HG03196 (cell line): ENCODE results near the gene C21orf58.

Experiments used
- ATAC-seq: cut with Tn5 transposase; IDR thresholded peaks from one replicate; pipeline ENCODE4 v1.9.1; 2021; ENCODE audit not compliant: unreplicated experiment

The C21orf58 gene

GRCh38 chr21:46297338-46298271 lies 26.1 kb downstream of the C21orf58 start:
- no peak for ATAC-seq

GRCh38 chr21:46295996-46296752 lies 27.5 kb downstream of the C21orf58 start:
- no peak for ATAC-seq

GRCh38 chr21:46295177-46295770 lies 28.4 kb downstream of the C21orf58 start:
- ATAC-seq = no peak

- ATAC-seq = no peak
Observed at GRCh38 chr21:46294647-46295176, 29.0 kb downstream of the C21orf58 start.

GRCh38 chr21:46291561-46291960 lies 32.1 kb downstream of the C21orf58 start:
- no peak for ATAC-seq

- ATAC-seq = no peak
Observed at GRCh38 chr21:46289655-46290179, 34.0 kb downstream of the C21orf58 start.

GRCh38 chr21:46287541-46287940 lies 36.1 kb downstream of the C21orf58 start:
- no peak for ATAC-seq

- no peak for ATAC-seq
Observed at GRCh38 chr21:46286648-46287002, 37.0 kb downstream of the C21orf58 start.

- peak; percentile 84 for ATAC-seq
Observed at GRCh38 chr21:46285761-46286647, 37.7 kb downstream of the C21orf58 start, which contains the start of gene YBEY. Gene YBEY (plus strand): TSS chr21:46286342. CDS start chr21:46286914, 572 bp downstream.

- ATAC-seq = no peak
Observed at GRCh38 chr21:46285206-46285661, 38.4 kb downstream of the C21orf58 start, which contains the start of gene MCM3AP. Gene MCM3AP (minus strand): TSS chr21:46285611. CDS start chr21:46285286, 325 bp downstream.

- ATAC-seq = no peak
Observed at GRCh38 chr21:46284733-46285132, 38.9 kb downstream of the C21orf58 start.

GRCh38 chr21:46284077-46284644 lies 39.5 kb downstream of the C21orf58 start:
- ATAC-seq = no peak

GRCh38 chr21:46274797-46275390 lies 48.8 kb downstream of the C21orf58 start:
- no peak for ATAC-seq

GRCh38 chr21:46273341-46273740 lies 50.3 kb downstream of the C21orf58 start:
- no peak for ATAC-seq

- ATAC-seq = no peak
Observed at GRCh38 chr21:46269466-46269865, 54.2 kb downstream of the C21orf58 start.

- no peak for ATAC-seq
Observed at GRCh38 chr21:46268371-46268770, 55.3 kb downstream of the C21orf58 start.

- no peak for ATAC-seq
Observed at GRCh38 chr21:46266946-46267345, 56.7 kb downstream of the C21orf58 start.

GRCh38 chr21:46265736-46266525 lies 57.7 kb downstream of the C21orf58 start:
- no peak for ATAC-seq
